Transverse colon (tissue), 4 donors: ENCODE data around the gene RALGAPA2. TPM values are rescaled to one million over a fixed set of nuclear protein-coding genes. Genes with fewer than 3 reads are reported as not detected.

Experiments
- DNase-seq: peaks from one replicate; pipeline ENCODE4 v3.0.0-alpha.2; 2019
- H3K27ac ChIP-seq, 4 donors: fragments of 200-600 bp; sonication (generic); 2 replicates each; pipeline ENCODE4 v1.5.1; 2016 to 2018; ENCODE audit warnings: inconsistent platforms in 4 of 4
- H3K27me3 ChIP-seq: fragments of 200-600 bp; sonication (generic); 2 replicates; pipeline ENCODE4 v1.5.1; 2017; ENCODE audit warnings: inconsistent platforms
- H3K36me3 ChIP-seq, 4 donors: fragments of 200-600 bp; sonication (generic); 2 replicates each; pipeline ENCODE4 v1.5.1; 2017 to 2019; ENCODE audit warnings: inconsistent platforms in 4 of 4
- H3K4me1 ChIP-seq, 4 donors: fragments of 200-600 bp; sonication (generic); 2 replicates each; pipeline ENCODE4 v1.5.1; 2017 to 2020; ENCODE audit warnings: inconsistent platforms in 4 of 4
- H3K4me3 ChIP-seq, 4 donors: fragments of 200-600 bp; sonication (generic); 1 replicate in 1 of 4; 2 replicates in 3 of 4; pipeline versions ENCODE4 v1.5.1 to v1.6.1; 2017 to 2019; ENCODE audit warnings: inconsistent platforms in 4 of 4
- H3K9me3 ChIP-seq, 2 donors: fragments of 200-600 bp; sonication (generic); 2 replicates each; pipeline ENCODE4 v1.5.1; 2017 to 2019; ENCODE audit warnings: inconsistent platforms in 2 of 2
- EP300 ChIP-seq: sonication (generic); formaldehyde crosslinking; IDR thresholded peaks from one replicate; pipeline ENCODE4 v1.6.1; 2017; ENCODE audit warnings: antibody characterized with exemption, low read depth
- POLR2A ChIP-seq: fragments of 450-650 bp; IDR thresholded peaks from one replicate; pipeline ENCODE4 v1.6.1; 2016; ENCODE audit warnings: antibody characterized with exemption, mild to moderate bottlenecking, moderate library complexity
- POLR2AphosphoS5 ChIP-seq, 3 donors: sonication (generic); formaldehyde crosslinking; IDR thresholded peaks; one replicate each; pipeline ENCODE4 v1.6.1; 2016; ENCODE audit warnings: antibody characterized with exemption in 3 of 3
- WGBS, 2 donors: methylation state at CpG; one replicate each; pipeline ENCODE4 v1.1.5; 2018; ENCODE audit warnings: low coverage in 1 of 2; 5-methylcytosine and 5-hydroxymethylcytosine counted together
- in situ Hi-C, 4 donors: fragments of 200-750 bp; cut with MboI; loops; one replicate each; pipeline versions ENCODE4 v1.15.0 to v1.15.1; 2017; ENCODE audit warnings: low sequenced_read_pairs in 3 of 4, low pct_ligation_motif_present in 1 of 4, low pct_unique_long_range_greater_than_20kb in 1 of 4
- intact Hi-C: fragments of 100-400 bp; cut with DNase I; formaldehyde crosslinking; loops from one replicate; pipeline ENCODE4 v1.15.1; 2023; ENCODE audit warnings: low total_unique reads
- total RNA-seq, 4 donors: library from RNA; depleted of rRNA; stranded (reverse); fragments of >200 nt; gene quantifications; one replicate each; pipeline ENCODE4 v1.1.0, GENCODE V29; 2016
- TF ChIP-seq, protein P1 (sequence below), 5 experiments: fragments of 200-600 bp in 3 of 5; fragments of 450-650 bp in 2 of 5; sonication (generic) in 3 of 5; IDR thresholded peaks; 1 replicate in 2 of 5; 2 replicates in 3 of 5; pipeline ENCODE4 v1.5.1; 2016 to 2017; ENCODE audit warnings: antibody characterized with exemption in 5 of 5, inconsistent platforms in 3 of 5, mild to moderate bottlenecking in 2 of 5, moderate library complexity in 1 of 5

Gene RALGAPA2
- total RNA-seq, 4 donors from 2014 or later, result 29.5 to 84.0 (median 66.5) TPM

DNA sequence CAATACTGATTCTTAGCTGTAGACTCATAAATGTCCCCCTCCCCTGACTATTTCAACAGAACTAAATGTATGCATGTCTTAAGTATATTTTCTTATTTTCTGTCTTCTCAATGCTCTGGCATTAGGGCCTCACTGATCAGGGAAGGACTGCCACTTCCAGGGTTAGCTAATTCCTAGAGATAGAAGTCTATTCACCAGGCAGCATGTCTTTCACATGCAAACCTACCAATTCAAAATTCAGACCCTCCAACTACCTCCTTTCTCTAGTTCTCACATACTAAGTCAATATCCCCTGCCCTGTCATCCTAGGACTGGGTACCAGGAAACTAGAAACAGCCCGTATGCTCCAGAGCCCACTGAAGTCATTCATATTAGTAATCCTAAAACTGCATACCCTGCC, 132.3 kb downstream of the RALGAPA2 start:
- no peak for DNase-seq
- intact Hi-C loops, result no loop called here
- Histone ChIP-seq H3K4me3 (no peak overlapping the region), H3K27me3 (no peaks in the 10 kb centered on the region), H3K4me1 (no peaks in the 10 kb centered on the region), H3K27ac (no peak overlapping the region), H3K9me3 (no peaks in the 10 kb centered on the region), H3K36me3 (peaks cover 0 to 29% (median 13%) of the 10 kb centered on the region in 4 donors)
- in situ Hi-C loops, result loop anchor here in 2 of 4 donors (25.0 kb wide), 1 partner anchor 493 kb away; no protein-coding TSS in a partner anchor
- WGBS, 2 donors, result 70 to 76% methylated on average over 1 of the region's 1 CpG
- TF ChIP-seq, protein P1, sequence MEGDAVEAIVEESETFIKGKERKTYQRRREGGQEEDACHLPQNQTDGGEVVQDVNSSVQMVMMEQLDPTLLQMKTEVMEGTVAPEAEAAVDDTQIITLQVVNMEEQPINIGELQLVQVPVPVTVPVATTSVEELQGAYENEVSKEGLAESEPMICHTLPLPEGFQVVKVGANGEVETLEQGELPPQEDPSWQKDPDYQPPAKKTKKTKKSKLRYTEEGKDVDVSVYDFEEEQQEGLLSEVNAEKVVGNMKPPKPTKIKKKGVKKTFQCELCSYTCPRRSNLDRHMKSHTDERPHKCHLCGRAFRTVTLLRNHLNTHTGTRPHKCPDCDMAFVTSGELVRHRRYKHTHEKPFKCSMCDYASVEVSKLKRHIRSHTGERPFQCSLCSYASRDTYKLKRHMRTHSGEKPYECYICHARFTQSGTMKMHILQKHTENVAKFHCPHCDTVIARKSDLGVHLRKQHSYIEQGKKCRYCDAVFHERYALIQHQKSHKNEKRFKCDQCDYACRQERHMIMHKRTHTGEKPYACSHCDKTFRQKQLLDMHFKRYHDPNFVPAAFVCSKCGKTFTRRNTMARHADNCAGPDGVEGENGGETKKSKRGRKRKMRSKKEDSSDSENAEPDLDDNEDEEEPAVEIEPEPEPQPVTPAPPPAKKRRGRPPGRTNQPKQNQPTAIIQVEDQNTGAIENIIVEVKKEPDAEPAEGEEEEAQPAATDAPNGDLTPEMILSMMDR (IDR thresholded peaks at IDR 0.05), result no peak
- TF ChIP-seq EP300, result no peak
- TF ChIP-seq POLR2A, result no peak
- TF ChIP-seq POLR2AphosphoS5 (IDR thresholded peaks at IDR 0.05), result no peak

DNA sequence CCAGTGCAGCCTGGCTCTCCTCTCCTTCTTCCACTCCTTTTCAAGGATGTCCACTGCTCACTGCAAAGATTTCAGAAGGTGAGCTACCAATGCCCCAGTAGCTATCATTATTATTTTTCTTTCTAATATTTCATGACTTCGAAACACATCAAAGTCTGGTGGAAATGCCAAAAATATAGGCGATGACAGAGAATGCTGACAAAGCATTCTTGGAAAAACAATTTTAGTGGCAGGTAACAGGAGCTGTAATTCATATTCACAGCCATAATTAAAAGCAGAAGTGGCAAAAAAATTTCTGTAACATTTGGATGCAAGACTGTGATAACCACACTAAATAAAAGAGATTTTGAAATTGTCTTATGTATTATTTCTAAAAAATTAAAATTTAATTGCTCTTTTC, 133.6 kb downstream of the RALGAPA2 start:
- no peak overlapping the region for H3K4me3 ChIP-seq
- no peak overlapping the region for H3K27ac ChIP-seq
- H3K4me1 ChIP-seq, result no peaks in the 10 kb centered on the region
- H3K9me3 ChIP-seq, result no peaks in the 10 kb centered on the region
- no peak for DNase-seq
- no peaks in the 10 kb centered on the region for H3K27me3 ChIP-seq
- peaks cover 0 to 19% (median 7%) of the 10 kb centered on the region in 4 donors for H3K36me3 ChIP-seq
- intact Hi-C loops, result no loop called here
- in situ Hi-C loops, result loop anchor here in 2 of 4 donors (25.0 kb wide), 1 partner anchor 492 kb away; no protein-coding TSS in a partner anchor
- WGBS, 2 donors, result 92 to 100% methylated on average over 2 of the region's 2 CpGs
- no peak for TF ChIP-seq POLR2AphosphoS5 (IDR thresholded peaks at IDR 0.05)
- TF ChIP-seq EP300, result no peak
- TF ChIP-seq POLR2A, result no peak
- TF ChIP-seq, protein P1 (IDR thresholded peaks at IDR 0.05), result no peak

DNA sequence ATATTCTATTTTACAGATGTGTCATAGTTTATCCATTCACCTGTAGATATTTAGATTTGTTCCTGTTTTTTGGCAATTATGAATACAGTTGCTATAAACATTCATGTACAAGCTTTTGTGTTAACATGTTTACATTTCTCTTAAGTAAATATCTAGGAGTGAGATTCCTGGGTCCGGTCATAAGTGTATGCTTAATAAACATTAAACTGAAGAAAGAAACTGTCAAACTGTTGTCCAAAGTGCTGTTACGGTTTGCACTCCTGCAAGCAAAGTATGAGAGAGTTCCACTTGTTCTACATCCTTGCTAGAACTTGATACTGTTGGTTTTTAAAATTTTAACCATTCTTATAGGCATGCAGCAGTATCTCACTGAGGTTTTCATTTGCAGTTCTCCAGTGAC, 138.6 kb downstream of the RALGAPA2 start:
- Histone ChIP-seq H3K4me1 (no peaks in the 10 kb centered on the region), H3K9me3 (no peaks in the 10 kb centered on the region), H3K36me3 (peaks cover 0 to 16% (median 2%) of the 10 kb centered on the region in 4 donors), H3K27ac (no peak overlapping the region), H3K27me3 (no peaks in the 10 kb centered on the region), H3K4me3 (no peak overlapping the region)
- TF ChIP-seq POLR2A (no peak), POLR2AphosphoS5 (IDR thresholded peaks at IDR 0.05) (no peak)
- TF ChIP-seq, protein P1 (IDR thresholded peaks at IDR 0.05), result no peak
- in situ Hi-C loops (loop anchor here in 3 of 4 donors (25.0 kb wide), 2 partner anchors 211 to 486 kb away; partner anchors contain the start of gene INSM1 (in 3 of the 3)), intact Hi-C loops (no loop called here)
- 61 to 68% methylated on average over 2 of the region's 2 CpGs for whole genome bisulfite sequencing, 2 donors
- no peak for DNase-seq

DNA sequence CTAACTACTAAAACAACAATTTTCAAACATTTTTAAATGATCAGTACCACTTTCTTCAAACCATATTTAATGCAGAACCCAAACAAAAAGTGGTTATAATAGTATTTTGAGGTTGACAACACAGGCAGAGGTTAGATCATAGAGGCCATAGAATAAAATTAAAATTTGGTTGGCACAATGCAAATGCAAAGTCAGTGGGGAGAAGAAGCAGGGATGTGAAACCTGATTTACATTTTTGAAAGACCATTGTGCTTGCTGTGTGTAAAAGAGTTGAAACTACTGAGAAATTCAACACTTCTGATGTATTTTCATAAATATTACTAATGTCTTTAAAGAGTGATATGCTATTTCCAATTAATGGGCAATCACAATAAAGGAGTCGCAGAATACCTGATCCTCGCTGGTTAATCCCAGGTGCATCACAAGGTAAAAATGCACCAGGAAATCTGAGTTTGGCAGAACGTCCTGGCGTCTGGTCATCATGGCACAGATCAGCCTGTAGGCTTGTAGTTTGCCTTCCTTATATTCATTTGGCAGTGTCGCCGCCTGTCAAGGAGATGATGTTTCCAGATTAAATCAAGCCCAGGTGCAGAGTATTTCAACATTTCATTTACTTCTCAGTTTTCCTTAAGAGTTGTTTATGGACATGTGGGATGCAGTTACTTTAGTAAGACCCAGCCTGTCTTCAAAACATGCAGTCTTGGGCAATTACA, 141.2 kb downstream of the RALGAPA2 start:
- intact Hi-C loops (no loop called here), in situ Hi-C loops (loop anchor here in 3 of 4 donors (25.0 kb wide), 2 partner anchors 209 to 484 kb away; partner anchors contain the start of gene INSM1 (in 3 of the 3))
- peaks cover 0 to 13% (median 4%) of the 10 kb centered on the region in 4 donors for H3K36me3 ChIP-seq
- TF ChIP-seq POLR2AphosphoS5 (IDR thresholded peaks at IDR 0.05) (no peak), EP300 (no peak)
- no peak overlapping the region for H3K4me3 ChIP-seq
- no peak for DNase-seq
- no peak overlapping the region for H3K27ac ChIP-seq
- no peaks in the 10 kb centered on the region for H3K4me1 ChIP-seq
- H3K27me3 ChIP-seq, result no peaks in the 10 kb centered on the region
- no peaks in the 10 kb centered on the region for H3K9me3 ChIP-seq
- WGBS, 2 donors, result 88 to 93% methylated on average over 6 of the region's 6 CpGs
